GM15510 (cell line): Measurements from ENCODE around the gene LRRC71.

Experiments used
- POLR2A ChIP-seq: IDR thresholded peaks from 3 replicates; pipeline ENCODE4 v1.6.1; 2011; ENCODE audit warnings: borderline replicate concordance; ENCODE audit not compliant: insufficient read length; ENCODE audit errors: extremely low read depth

LRRC71 gene

GRCh38 chr1:156944268-156944667 lies 23.8 kb downstream of the LRRC71 start:
- TF ChIP-seq POLR2A, result no peak

GRCh38 chr1:156944848-156945247 lies 24.4 kb downstream of the LRRC71 start:
- TF ChIP-seq POLR2A, result no peak

- TF ChIP-seq POLR2A, result no peak
Observed at GRCh38 chr1:156945881-156946661, 25.6 kb downstream of the LRRC71 start.

GRCh38 chr1:156947127-156947526 lies 26.7 kb downstream of the LRRC71 start:
- TF ChIP-seq POLR2A, result no peak

- TF ChIP-seq POLR2A, result no peak
Observed at GRCh38 chr1:156947818-156948525, 27.5 kb downstream of the LRRC71 start.

GRCh38 chr1:156948708-156949107 lies 28.3 kb downstream of the LRRC71 start:
- TF ChIP-seq POLR2A, result no peak

GRCh38 chr1:156949127-156949526 lies 28.7 kb downstream of the LRRC71 start:
- TF ChIP-seq POLR2A, result no peak

- no peak for TF ChIP-seq POLR2A
Observed at GRCh38 chr1:156951371-156951770, 30.9 kb downstream of the LRRC71 start.

- no peak for TF ChIP-seq POLR2A
Observed at GRCh38 chr1:156953571-156953970, 33.1 kb downstream of the LRRC71 start.

GRCh38 chr1:156956333-156956732 lies 35.9 kb downstream of the LRRC71 start:
- no peak for TF ChIP-seq POLR2A

GRCh38 chr1:156957634-156958033 lies 37.2 kb downstream of the LRRC71 start:
- no peak for TF ChIP-seq POLR2A

GRCh38 chr1:156958247-156958714 lies 37.8 kb downstream of the LRRC71 start:
- no peak for TF ChIP-seq POLR2A

- no peak for TF ChIP-seq POLR2A
Observed at GRCh38 chr1:156959414-156959813, 39.0 kb downstream of the LRRC71 start.

- TF ChIP-seq POLR2A, result no peak
Observed at GRCh38 chr1:156959925-156960324, 39.5 kb downstream of the LRRC71 start.

GRCh38 chr1:156961709-156962108 lies 41.3 kb downstream of the LRRC71 start:
- TF ChIP-seq POLR2A, result no peak

GRCh38 chr1:156963621-156964020 lies 43.2 kb downstream of the LRRC71 start:
- TF ChIP-seq POLR2A, result no peak

- TF ChIP-seq POLR2A, result no peak
Observed at GRCh38 chr1:156964441-156964840, 44.0 kb downstream of the LRRC71 start.

GRCh38 chr1:156969496-156969895 lies 49.1 kb downstream of the LRRC71 start:
- TF ChIP-seq POLR2A, result no peak
